SK-N-SH (cell line): ENCODE measurements around the gene FLNA.

Experiments used
- MEF2A ChIP-seq: IDR thresholded peaks from 2 replicates; pipeline ENCODE4 v1.4.0; 2012; ENCODE audit warnings: low read depth, borderline replicate concordance
- MXI1 ChIP-seq: IDR thresholded peaks from 2 replicates; pipeline ENCODE4 v1.6.1; 2012; ENCODE audit warnings: mild to moderate bottlenecking, low read depth, low read length, improper control_type of control experiment
- NFIC ChIP-seq: IDR thresholded peaks from 2 replicates; pipeline ENCODE4 v1.4.0; 2012; ENCODE audit warnings: borderline replicate concordance
- RCOR1 ChIP-seq: fragments of 150-350 bp; IDR thresholded peaks from 2 replicates; pipeline ENCODE4 v1.6.1; 2017; ENCODE audit warnings: antibody characterized with exemption, low read length
- RFX5 ChIP-seq: IDR thresholded peaks from 2 replicates; pipeline ENCODE4 v1.6.1; 2012; ENCODE audit warnings: mild to moderate bottlenecking, improper control_type of control experiment, low read length
- SIN3A ChIP-seq: IDR thresholded peaks from 2 replicates; pipeline ENCODE4 v1.6.1; 2012; ENCODE audit warnings: low read depth, mild to moderate bottlenecking, low read length, moderate library complexity, borderline replicate concordance
- TF ChIP-seq, protein P1 (sequence below): fragments of 200-600 bp; sonication (generic); IDR thresholded peaks from 2 replicates; pipeline ENCODE4 v1.6.1; 2017; ENCODE audit warnings: antibody characterized with exemption, mild to moderate bottlenecking, moderate library complexity
- TF ChIP-seq, protein P2 (sequence below): IDR thresholded peaks from 2 replicates; pipeline ENCODE4; 2012
- TF ChIP-seq, protein P3 (sequence below): IDR thresholded peaks from 2 replicates; pipeline ENCODE4 v1.4.0; 2012; ENCODE audit warnings: low read depth
- TF ChIP-seq, protein P4 (sequence below): IDR thresholded peaks from 2 replicates; pipeline ENCODE4 v1.6.1; 2012; ENCODE audit warnings: mild to moderate bottlenecking, low read depth, low read length, moderate library complexity

DNA sequence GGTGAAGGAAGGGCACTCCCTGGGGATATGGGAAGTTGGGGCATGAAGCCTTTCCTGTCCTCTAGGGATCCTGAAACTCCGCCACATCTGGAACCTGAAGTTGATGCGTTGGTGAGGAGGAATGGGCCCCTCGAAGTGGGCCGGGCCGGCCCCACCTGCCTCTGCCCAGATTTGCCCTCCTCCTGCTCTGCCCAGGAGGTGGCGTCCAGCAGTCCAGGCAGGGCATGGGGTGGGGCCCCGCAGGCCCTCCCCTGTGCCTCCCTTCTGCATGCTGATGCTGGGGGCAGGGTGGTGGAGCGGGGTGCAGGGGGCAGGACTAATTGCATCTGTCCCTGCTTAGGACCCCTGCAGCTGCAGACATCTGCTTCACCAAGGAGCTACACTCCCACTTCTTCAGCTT, 38.7 kb upstream of the FLNA start:
- no peak for TF ChIP-seq MXI1
- TF ChIP-seq SIN3A = no peak
- TF ChIP-seq, protein P1, sequence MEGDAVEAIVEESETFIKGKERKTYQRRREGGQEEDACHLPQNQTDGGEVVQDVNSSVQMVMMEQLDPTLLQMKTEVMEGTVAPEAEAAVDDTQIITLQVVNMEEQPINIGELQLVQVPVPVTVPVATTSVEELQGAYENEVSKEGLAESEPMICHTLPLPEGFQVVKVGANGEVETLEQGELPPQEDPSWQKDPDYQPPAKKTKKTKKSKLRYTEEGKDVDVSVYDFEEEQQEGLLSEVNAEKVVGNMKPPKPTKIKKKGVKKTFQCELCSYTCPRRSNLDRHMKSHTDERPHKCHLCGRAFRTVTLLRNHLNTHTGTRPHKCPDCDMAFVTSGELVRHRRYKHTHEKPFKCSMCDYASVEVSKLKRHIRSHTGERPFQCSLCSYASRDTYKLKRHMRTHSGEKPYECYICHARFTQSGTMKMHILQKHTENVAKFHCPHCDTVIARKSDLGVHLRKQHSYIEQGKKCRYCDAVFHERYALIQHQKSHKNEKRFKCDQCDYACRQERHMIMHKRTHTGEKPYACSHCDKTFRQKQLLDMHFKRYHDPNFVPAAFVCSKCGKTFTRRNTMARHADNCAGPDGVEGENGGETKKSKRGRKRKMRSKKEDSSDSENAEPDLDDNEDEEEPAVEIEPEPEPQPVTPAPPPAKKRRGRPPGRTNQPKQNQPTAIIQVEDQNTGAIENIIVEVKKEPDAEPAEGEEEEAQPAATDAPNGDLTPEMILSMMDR = no peak
- TF ChIP-seq, protein P2, sequence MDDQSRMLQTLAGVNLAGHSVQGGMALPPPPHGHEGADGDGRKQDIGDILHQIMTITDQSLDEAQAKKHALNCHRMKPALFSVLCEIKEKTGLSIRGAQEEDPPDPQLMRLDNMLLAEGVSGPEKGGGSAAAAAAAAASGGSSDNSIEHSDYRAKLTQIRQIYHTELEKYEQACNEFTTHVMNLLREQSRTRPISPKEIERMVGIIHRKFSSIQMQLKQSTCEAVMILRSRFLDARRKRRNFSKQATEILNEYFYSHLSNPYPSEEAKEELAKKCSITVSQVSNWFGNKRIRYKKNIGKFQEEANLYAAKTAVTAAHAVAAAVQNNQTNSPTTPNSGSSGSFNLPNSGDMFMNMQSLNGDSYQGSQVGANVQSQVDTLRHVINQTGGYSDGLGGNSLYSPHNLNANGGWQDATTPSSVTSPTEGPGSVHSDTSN = no peak
- TF ChIP-seq, protein P3, sequence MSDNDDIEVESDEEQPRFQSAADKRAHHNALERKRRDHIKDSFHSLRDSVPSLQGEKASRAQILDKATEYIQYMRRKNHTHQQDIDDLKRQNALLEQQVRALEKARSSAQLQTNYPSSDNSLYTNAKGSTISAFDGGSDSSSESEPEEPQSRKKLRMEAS = no peak
- no peak for TF ChIP-seq MEF2A
- TF ChIP-seq, protein P4, sequence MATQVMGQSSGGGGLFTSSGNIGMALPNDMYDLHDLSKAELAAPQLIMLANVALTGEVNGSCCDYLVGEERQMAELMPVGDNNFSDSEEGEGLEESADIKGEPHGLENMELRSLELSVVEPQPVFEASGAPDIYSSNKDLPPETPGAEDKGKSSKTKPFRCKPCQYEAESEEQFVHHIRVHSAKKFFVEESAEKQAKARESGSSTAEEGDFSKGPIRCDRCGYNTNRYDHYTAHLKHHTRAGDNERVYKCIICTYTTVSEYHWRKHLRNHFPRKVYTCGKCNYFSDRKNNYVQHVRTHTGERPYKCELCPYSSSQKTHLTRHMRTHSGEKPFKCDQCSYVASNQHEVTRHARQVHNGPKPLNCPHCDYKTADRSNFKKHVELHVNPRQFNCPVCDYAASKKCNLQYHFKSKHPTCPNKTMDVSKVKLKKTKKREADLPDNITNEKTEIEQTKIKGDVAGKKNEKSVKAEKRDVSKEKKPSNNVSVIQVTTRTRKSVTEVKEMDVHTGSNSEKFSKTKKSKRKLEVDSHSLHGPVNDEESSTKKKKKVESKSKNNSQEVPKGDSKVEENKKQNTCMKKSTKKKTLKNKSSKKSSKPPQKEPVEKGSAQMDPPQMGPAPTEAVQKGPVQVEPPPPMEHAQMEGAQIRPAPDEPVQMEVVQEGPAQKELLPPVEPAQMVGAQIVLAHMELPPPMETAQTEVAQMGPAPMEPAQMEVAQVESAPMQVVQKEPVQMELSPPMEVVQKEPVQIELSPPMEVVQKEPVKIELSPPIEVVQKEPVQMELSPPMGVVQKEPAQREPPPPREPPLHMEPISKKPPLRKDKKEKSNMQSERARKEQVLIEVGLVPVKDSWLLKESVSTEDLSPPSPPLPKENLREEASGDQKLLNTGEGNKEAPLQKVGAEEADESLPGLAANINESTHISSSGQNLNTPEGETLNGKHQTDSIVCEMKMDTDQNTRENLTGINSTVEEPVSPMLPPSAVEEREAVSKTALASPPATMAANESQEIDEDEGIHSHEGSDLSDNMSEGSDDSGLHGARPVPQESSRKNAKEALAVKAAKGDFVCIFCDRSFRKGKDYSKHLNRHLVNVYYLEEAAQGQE = no peak
- TF ChIP-seq RCOR1 = no peak
- TF ChIP-seq RFX5 = no peak
- TF ChIP-seq NFIC = no peak
